NCI-H2227 (cell line): ENCODE data around the gene CLCN1.

Experiments
- DNase-seq: peaks from one replicate; lab custom pipeline; 2025; ENCODE audit not compliant: unreplicated experiment; lab: John Stamatoyannopoulos, UW

CLCN1 gene

DNA sequence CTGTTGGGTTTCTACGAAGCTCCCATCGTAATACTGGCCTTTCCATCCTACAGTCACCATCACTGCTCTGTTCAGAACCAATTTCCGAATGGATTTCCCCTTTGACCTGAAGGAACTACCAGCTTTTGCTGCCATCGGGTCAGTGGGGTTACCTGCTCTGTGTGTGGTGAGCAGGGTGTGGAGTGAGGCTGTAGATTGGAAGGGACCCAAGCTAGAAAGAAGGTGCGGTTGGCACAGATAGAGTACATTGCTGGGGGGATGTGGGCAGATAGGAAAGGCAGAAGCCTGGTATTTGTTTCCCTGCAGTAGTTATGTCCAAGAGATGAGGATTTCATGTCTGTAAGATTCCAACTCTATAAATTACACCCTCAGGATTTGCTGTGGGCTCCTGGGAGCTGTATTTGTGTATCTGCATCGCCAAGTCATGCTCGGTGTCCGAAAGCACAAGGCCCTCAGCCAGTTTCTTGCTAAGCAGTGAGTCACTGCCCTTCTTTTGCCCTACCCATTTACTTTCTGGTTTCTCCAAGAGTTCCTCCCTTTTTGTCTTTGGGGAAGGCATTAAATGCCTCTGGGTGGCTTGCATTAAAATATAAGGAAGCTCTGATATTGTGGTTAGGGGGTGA, 15.4 kb downstream of the CLCN1 start:
- no peak for DNase-seq

DNA sequence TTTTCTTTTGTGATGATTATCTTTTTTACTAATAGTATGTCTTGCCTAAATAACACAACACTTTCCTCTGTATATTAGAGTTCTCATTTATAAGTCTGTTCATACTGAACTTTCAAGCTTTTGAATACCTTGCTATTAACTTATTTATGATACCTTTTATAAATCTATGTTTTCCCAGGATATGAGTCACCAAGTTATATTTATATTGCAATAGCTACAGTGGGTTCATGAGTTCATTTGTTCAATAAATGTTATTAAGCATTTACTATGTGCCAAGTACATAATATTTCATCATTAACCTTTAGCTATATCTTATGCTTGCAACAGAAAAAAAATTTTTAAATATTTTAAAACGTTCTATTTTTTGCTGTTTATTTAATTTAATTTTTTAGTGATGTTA, 18.3 kb downstream of the CLCN1 start:
- no peak for DNase-seq

DNA sequence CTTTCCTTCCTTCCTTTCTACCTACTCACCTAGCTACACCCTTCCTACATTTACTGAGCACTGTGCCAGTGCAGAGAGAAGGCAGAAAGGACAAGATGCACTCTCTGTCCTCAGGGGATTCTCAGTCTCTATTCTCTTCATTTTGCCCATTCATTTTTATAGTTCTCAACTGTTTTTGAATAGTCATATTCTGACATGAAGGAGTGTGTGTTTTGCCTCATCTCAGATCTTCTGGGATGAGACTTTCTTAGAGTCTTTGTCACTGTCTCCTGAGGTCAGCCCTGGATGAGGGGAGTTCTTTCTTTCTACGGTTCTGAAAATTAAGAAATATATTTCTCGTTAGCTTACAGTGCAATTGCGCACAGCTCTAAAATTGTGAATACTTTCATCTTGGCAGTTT, 21.3 kb downstream of the CLCN1 start:
- no peak for DNase-seq

DNA sequence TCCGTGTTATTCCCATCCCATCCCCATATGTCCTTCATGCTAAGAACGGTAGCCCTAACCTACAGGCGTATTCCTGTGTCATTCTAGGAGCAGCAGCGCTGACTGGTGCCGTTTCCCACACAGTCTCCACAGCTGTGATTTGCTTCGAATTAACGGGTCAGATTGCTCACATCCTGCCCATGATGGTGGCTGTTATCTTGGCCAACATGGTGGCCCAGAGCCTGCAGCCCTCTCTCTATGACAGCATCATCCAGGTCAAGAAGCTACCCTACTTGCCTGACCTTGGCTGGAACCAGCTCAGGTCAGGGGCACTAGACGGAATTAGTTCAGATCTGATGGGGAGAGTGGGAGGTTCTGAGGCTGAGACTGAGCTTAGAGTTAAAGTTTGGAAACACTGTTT, 25.9 kb downstream of the CLCN1 start:
- no peak for DNase-seq

DNA sequence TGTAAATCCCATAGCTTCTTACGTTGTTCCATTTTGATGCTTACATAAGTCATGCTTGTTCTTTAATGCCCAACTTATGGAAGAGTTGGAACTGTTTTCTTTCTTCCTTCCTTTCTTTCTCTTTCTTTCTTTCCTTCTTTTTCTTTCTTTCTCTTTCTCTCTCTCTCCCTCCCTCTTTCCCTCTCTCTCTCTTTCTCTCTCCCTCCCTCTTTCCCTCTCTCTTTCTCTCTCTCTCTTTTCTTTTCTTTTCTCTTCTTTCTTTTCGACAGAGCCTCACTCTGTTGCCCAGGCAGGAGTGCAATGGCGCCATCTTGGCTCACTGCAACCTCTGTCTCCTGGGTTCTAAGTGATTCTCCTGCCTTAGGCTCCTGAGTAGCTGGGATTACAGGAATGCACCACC, 27.7 kb downstream of the CLCN1 start:
- no peak for DNase-seq

DNA sequence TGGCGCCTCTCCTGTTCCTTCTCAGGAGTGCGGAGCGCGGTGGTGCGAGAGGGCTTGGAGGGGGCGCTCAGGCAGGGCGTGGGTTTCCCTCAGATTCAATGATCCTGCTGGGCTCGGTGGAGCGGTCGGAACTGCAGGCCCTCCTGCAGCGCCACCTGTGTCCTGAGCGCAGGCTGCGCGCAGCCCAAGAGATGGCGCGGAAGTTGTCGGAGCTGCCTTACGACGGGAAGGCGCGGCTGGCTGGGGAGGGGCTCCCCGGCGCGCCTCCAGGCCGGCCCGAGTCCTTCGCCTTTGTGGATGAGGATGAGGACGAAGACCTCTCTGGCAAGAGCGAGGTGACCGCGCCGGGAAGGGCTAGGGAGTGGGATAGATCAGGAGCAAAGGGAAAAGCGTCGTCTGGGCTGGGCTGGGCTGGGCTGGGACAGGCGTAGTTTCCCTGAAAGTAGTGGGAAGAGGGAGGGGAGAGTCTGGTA, 29.6 kb downstream of the CLCN1 start:
- DNase-seq, result peak; percentile 80

DNA sequence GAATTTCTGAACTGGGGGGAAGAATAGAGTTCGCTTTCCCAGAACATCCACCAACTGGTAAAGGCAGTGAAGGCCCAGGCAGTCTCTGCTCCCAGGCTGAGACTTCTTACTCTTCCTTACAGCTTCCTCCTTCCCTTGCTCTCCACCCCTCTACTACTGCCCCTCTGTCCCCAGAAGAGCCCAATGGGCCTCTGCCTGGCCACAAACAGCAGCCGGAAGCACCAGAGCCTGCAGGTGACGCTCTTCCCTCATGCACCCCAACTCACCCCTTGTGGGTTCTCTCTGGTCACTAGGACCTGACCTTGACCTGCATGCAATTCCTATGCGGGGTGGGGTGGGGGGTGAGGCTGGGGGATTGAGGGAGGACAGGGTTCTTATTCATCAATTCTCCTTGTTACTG, 30.1 kb downstream of the CLCN1 start:
- no peak for DNase-seq

DNA sequence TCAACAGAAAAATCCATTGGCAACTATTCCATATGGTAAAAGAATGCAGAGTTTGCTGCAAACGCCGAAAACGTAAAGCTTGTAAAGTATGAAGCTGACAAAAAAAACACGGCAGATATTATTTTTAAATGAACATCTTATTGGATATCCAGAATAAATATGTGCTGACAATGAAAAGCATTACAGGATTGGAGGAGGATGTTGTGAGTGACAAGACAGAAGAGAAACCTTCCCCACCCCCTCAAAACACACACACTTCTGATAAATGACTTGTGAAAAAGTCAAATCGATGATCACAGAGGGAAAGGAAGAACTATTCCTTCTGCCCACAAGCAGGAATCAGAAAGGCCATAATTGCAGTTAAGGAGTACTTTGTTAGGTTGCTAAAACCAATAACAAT, 32.0 kb downstream of the CLCN1 start:
- DNase-seq, result no peak

DNA sequence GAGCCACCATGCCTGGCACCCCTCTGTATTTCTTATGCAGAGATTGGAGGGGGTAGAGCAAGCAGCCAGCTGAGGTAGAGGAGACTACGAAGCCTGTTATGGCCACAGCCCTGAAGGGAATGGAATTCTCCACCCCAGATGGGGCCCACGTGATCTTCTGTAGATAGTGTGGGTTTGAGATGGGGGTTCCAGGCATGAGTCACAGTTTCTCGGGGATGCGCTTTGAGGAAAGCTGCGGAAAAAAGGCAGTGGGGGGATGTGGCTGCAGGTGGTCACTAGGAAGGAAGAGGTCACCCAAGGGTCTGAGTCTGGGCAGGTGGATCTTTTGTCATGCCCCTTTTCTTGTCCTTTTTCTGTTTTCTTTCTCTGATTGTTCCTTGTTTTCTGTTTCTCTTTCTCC, 35.1 kb downstream of the CLCN1 start:
- no peak for DNase-seq

DNA sequence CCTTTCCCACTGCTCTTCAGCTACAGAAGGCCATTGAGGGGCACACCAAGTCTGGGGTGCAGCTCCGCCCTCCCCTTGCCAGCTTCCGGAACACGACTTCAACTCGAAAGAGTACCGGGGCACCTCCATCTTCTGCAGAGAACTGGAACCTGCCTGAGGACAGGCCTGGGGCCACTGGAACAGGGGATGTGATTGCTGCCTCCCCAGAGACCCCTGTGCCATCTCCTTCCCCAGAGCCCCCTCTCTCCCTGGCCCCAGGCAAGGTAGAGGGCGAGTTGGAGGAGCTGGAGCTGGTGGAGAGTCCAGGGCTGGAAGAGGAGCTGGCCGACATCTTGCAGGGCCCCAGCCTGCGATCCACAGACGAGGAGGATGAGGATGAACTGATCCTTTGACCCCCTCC, 35.7 kb downstream of the CLCN1 start:
- DNase-seq, result no peak

DNA sequence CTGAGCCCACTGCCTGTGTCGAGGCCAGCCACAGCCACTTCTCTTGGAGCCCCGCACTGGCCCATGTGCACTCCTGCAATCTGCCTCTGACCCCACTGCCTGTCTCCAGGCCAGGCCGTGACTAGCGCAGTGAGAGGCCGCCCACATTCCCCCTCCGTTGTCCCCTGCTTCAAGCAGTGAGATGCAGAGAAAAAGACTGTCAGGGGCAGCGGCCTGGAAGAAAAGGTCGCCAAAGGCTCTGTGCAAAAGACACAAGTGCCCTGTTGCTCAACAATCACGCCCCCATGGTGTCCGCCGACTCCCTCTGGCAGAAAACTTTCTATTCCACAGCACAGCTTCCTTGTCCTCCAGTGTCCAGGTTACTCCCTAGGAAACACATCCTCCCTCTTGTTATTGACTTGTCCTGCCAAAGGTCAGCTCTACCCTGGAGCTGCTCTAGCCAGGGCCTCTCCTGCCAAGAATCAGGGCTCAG, 36.7 kb downstream of the CLCN1 start:
- no peak for DNase-seq

DNA sequence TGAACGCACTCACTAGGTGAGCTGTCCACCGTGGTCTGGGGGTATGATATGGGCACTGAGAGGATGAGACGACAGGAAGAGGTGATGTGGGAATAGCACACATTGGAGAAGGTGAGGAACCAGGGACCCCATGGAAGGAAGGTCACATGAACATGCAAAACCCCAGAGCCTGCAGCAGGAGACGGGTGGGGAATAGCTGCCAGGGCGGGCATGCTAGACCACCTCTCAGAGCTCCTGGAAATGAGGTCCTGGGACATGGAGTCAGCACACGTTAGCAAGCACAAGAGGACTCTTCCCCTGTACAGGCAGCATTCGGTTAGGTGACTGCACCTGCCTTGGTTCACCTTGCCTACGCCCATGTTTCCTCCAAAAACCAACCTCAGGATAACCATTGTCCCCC, 38.5 kb downstream of the CLCN1 start:
- no peak for DNase-seq

DNA sequence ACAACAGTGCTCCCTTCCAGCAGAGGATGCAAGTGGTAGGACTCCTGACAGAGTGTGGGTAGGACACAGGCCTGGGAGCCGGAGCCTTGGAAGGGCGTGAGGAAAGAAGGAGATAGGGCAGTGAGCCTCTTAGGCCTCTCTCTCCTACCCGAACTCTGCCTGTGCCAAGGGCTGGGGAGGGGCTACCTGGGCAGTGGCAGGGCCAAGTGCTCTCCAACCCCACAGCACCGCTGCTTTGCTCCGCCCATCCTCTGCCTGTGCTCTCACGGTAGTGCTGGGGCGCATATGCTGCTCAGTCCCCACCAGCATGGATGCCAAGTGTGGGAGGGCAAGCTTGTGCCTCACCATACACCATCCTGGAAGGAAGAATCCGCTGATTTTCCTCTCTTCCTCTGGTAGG, 39.1 kb downstream of the CLCN1 start:
- DNase-seq, result no peak

DNA sequence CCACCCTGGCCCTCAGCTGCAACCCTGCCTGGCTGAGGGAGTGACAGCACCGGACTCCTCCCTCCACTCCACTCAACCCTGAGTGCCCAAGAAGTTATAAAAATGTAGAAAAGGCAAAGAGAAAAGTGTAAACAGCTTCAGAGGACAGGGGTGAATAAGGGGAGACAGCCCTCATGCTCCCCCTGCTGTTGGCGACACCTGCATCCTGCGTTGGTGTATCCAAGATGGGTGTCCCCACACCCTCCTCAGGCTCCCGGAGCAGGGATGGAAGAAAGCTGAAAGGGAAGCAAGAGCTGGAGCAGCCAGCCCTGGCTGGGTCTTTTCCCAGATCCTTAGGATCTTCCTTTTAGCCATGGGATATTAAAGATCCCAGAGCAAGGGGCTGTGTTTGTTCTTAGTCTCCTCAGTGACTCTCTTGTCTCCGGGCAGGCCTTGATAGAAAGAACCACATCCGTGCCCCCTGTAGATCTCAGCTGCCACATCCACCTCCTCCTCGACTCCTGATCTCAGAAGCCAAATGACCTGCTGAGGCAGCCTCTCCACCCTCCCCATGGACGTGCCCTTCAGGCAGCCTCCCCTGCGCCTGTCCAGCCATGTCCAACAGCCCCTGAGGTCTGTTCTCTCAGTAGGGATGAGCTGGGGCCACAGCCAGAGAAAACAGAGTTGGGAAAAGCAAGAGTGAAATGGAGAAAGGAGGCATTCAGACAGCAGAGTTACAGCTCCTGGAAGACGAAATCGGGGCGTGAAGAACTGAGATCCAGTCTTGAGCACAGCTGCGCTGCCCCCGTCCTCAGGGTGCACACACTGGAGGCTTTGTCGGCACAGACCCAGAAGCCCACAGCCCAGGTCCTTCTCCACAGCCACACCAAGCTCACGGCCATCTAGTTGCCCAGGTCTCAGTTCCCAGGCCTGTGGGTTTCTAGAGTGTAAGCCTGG, 39.8 kb downstream of the CLCN1 start:
- no peak for DNase-seq

DNA sequence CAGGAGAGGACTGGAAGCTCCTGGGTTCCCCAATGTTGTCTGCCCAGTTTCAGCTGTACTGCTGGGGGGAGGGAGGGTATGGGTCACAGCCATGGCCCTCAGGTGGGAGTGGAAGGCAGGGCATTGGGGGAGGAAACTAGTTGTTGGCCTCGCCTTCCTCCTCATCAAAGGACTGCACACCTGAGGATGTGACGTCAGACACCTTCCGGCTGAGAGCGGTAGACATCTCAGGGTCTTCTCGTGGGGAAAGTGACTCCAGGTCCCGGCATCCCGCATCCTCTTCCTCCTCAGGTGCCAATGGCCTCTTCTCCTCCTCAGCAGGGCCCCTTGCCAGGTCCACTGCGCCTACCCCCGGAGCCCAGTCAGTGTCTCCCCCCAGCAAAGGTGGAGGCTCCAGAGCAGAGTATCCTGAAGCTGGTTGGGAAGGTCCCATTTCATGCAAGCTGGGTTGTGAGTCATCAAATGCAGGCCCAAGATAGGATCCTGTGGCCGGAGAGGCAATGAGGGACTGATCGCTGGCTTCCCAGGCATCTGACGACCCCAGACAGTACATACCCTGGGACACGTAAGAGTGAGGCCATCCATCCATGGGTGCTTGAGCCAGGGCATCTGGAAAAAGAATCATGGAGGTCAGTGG, 40.6 kb downstream of the CLCN1 start:
- no peak for DNase-seq

DNA sequence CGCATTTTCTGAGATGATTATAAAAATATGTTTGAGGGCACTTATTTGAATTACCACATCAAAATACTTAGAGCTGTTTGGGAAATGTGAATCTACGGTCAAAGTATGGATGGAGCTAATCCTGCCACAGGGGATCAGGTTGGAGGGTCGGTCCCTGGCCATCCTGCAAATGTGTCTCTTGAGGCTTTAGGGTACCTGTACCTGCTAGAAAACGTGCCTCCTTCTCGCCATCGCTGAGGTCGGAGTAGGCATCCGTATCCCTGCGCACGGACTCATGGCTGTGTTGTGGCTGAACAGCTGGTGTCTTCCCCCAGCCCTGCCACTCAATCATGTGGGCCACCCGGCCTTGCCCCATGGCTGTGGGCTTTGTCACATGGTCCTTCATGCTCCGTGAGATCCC, 42.7 kb downstream of the CLCN1 start:
- DNase-seq, result no peak

DNA sequence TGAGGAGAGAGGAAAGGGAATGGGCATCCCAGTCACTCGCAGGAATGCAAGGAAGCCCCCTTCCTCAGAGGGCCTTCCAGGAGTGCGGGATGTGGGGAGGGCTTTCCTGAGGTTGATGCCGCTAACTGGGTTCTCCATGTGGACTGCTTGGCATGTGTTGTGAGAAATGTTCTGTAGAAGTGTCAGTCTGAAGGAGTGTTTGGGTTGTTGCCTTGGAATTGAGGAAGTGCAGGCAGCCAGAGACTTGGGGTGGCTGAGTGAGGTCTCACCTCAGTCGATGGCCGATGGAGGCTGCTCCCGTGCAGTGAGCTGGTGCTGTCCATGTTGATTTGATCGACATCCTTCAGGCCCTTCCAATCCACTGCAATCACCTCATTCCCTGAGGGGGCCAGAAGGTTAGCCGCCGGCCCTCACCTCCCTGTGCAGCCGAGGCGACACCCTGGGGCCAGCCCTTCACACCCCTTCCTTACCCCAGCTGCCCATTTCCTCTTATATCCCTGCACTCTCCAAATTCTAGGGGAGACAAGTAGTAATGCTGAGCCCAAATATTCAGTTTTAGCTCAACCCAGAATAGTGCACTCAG, 44.0 kb downstream of the CLCN1 start:
- DNase-seq, result no peak

DNA sequence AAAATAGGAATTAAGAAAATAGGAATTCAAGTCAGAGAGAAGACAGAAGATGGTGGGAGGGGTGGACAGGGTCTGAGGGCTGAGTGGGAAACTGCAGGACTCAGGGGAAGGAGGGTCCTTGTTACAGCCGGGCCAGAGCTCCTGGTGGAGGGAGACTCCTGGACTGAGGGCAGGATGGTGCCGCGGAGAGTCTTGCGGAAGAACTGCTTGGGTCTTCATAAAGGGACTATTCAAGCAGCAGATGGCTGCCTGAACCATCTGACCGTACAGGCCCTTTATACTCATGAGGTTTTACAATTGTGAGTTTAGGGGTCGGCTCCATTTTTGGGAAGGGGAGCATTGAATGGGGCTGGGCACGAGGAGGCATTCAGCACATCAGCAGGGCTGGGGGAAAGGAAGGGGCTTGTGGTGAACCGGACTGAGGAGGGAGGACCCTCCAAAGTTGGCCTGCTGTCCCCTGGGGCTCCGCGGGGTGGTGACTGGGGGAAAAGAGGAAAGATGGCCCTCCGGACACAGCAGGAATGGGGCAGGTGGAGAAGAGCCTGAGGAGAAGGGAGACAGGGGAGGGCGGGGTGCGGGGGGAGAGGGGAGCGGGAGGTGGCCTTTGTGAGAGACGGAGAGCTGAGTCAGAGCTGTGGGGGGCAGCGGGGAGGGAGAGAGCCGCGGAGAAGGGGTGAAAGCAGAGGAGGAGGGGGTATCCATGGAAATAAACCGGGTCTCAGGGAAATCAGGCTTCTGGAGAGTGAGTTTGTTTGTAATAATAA, 45.1 kb downstream of the CLCN1 start:
- DNase-seq, result no peak

DNA sequence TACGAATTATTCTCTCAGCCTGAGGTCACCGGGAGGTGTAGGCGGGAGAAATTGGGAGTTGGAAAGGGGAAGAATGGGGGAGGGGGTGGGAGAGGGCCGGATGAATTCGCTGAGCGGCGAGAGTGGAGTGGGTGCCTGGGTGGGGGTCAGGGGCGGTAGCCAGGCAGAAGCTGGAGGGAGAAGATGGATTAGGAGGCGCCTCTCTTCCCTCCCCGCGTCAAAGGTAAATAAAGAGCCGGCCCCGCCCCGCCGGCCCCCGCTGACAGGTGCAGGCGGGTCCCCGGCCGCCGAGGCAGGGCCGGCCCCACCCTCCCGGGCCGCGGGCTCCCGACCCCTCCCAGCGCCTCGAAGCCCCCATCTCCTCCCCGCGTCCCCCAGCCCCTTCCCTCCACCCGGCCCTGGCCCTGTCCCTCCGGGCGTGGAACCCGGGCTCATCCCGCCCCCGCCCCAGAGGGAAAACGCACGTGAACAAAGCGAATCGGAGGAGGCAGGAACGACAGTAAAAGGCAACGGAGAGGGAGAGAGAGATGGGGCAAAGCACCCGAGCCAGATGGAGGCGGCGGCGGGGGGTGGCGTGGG, 45.7 kb downstream of the CLCN1 start:
- DNase-seq, result peak; percentile 39
